Spleen (tissue), 11 donors: ENCODE data around the gene LENEP. TPM values are rescaled to one million over a fixed set of nuclear protein-coding genes. Genes with fewer than 3 reads are reported as not detected.

Experiments used
- DNase-seq: peaks from one replicate; pipeline ENCODE4 v3.0.0-alpha.2; 2020
- H3K27ac ChIP-seq, 8 donors: fragments of 200-600 bp; sonication (generic) in 7 of 8; 1 replicate in 4 of 8; 2 replicates in 4 of 8; pipeline versions ENCODE4 v1.5.0 to v1.8.0; 2016 to 2021; ENCODE audit warnings: inconsistent platforms in 4 of 8, mild to moderate bottlenecking in 4 of 8, moderate library complexity in 1 of 8
- H3K27me3 ChIP-seq, 7 donors: fragments of 200-600 bp; sonication (generic) in 6 of 7; replicated peaks in 1 of 7; 1 replicate in 4 of 7; 2 replicates in 3 of 7; pipeline versions ENCODE4 v1.5.0 to v1.8.0; 2016 to 2021; ENCODE audit warnings: inconsistent platforms in 3 of 7, mild to moderate bottlenecking in 1 of 7
- H3K36me3 ChIP-seq, 6 donors: fragments of 200-600 bp; sonication (generic) in 5 of 6; 1 replicate in 4 of 6; 2 replicates in 2 of 6; pipeline versions ENCODE4 v1.5.0 to v1.8.0; 2016 to 2021; ENCODE audit warnings: inconsistent platforms in 2 of 6
- H3K4me1 ChIP-seq, 6 donors: fragments of 200-600 bp; sonication (generic) in 5 of 6; 1 replicate in 3 of 6; 2 replicates in 3 of 6; pipeline versions ENCODE4 v1.5.0 to v1.8.0; 2016 to 2021; ENCODE audit warnings: inconsistent platforms in 3 of 6
- H3K4me3 ChIP-seq, 8 donors: fragments of 200-600 bp; sonication (generic) in 7 of 8; 1 replicate in 4 of 8; 2 replicates in 4 of 8; pipeline versions ENCODE4 v1.5.0 to v1.8.0; 2016 to 2021; ENCODE audit warnings: inconsistent platforms in 4 of 8, mild to moderate bottlenecking in 4 of 8, moderate library complexity in 2 of 8
- H3K9me3 ChIP-seq, 8 donors: fragments of 200-600 bp; sonication (generic) in 7 of 8; 1 replicate in 4 of 8; 2 replicates in 4 of 8; pipeline versions ENCODE4 v1.5.0 to v1.8.0; 2016 to 2021; ENCODE audit warnings: inconsistent platforms in 4 of 8
- CTCF ChIP-seq, 11 experiments: fragments of 200-600 bp in 7 of 11; fragments of 450-650 bp in 4 of 11; sonication (generic) in 4 of 11; IDR thresholded peaks in 8 of 11; conservative IDR thresholded peaks in 3 of 11; 1 replicate in 7 of 11; 2 replicates in 4 of 11; pipeline versions ENCODE4 v1.4.0 to v1.8.0; 2016 to 2021; ENCODE audit warnings: antibody characterized with exemption in 11 of 11, inconsistent platforms in 4 of 11, mild to moderate bottlenecking in 1 of 11
- POLR2A ChIP-seq, 3 donors: fragments of 450-650 bp; IDR thresholded peaks; one replicate each; pipeline ENCODE4 v1.5.1; 2017; ENCODE audit warnings: antibody characterized with exemption in 3 of 3, mild to moderate bottlenecking in 1 of 3
- POLR2AphosphoS5 ChIP-seq, 3 donors: sonication (generic); formaldehyde crosslinking; IDR thresholded peaks; one replicate each; pipeline ENCODE4 v1.5.1; 2017; ENCODE audit warnings: antibody characterized with exemption in 3 of 3
- WGBS, 5 donors: extraction: QIAGEN DNeasy Blood & Tissue Kit in 3 of 5; methylation state at CpG; one replicate each; pipeline versions ENCODE4 v1.1.5 to v1.1.7; 2013 to 2018; 5-methylcytosine and 5-hydroxymethylcytosine counted together
- intact Hi-C: fragments of 100-400 bp; cut with DNase I; formaldehyde crosslinking; loops from one replicate; pipeline ENCODE4 v1.15.0; 2023; ENCODE audit warnings: low total_unique reads
- polyA plus RNA-seq, 3 donors: library from polyadenylated mRNA; stranded (reverse); fragments of 200-250 nt; gene quantifications; one replicate each; pipeline ENCODE4 v1.2.1, GENCODE V29; 2013
- total RNA-seq, 7 donors: library from RNA; depleted of rRNA in 3 of 7; stranded (reverse); fragments of >200 nt in 3 of 7; fragmentation: NEBNext Ultra II Directional in 4 of 7; extraction: Animal tissue kit (Norgen Biotek cat#: 25700) in 4 of 7; gene quantifications; one replicate each; pipeline versions ENCODE4 v1.1.0 to v1.2.1, GENCODE V29; 2016 to 2021
- donor health status: healthy with polysubstance abuse.
- donor health status: DM: no; HTN: no; CAD: no; lungs with moderate emphysema.
- donor health status: DM: no; HTN: no; CAD: no.
- donor health status: Bipolar disorder and iron deficiency.
- donor health status: healthy.
- donor health status: DM: no; HTN: no; CAD: no.
- donor health status: DM: yes; HTN: yes; CAD: no.

The LENEP gene
- total and polyA plus RNA-seq, 10 donors, result 0.60 TPM; not detected in 9

DNA sequence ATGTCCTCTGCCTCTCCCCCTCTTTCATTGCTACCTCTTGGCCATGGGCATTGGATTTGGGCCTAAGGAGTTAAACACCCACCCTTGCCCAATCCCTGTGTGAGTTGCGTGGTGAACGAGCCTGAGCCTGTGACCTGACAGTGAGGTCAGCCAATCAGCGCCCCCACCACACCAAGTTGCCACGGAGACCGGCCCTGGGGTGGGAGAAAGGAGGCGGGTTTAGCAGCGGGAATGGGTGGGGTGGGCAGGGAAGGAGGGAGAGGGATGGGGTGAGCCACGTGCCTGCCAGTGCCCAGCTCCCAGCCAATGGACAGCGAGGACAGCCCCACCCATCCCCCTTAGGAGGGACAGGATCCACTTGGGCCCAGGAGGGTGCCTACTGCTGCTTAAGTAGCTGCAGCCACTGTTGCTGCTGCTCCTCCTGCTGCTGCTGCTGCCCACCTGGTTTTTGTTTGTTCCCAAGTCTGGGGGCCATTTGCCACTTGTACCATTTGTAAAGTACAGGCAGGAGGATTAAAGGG is 18.7 kb downstream of the LENEP start:
- 31 to 59% (median 46%) methylated on average over 5 to 9 of the region's 9 CpGs for WGBS, 5 donors
- peak overlapping the region in 7 of 8 donors; percentile 60 to 99 (median 95) for H3K27ac ChIP-seq
- intact Hi-C loops, result no loop called here
- peak; percentile 81 for DNase-seq
- H3K4me3 ChIP-seq, result peak overlapping the region in 1 of 8 donors; percentile 76
- peaks cover 0 to 45% (median 19%) of the 10 kb centered on the region in 6 donors for H3K36me3 ChIP-seq
- peaks cover 37 to 100% (median 100%) of the 10 kb centered on the region in 6 donors for H3K4me1 ChIP-seq
- no peaks in the 10 kb centered on the region for H3K9me3 ChIP-seq
- no peaks in the 10 kb centered on the region for H3K27me3 ChIP-seq
- no peak for TF ChIP-seq CTCF (IDR thresholded peaks at IDR 0.05 in 8 of 11, conservative IDR thresholded peaks at IDR 0.05 in 3 of 11)
- TF ChIP-seq POLR2A (IDR thresholded peaks at IDR 0.05), result no peak
- TF ChIP-seq POLR2AphosphoS5 (IDR thresholded peaks at IDR 0.05), result peak in 1 of 3 donors; percentile 29

- peaks cover 0 to 45% (median 19%) of the 10 kb centered on the region in 6 donors for H3K36me3 ChIP-seq
- H3K9me3 ChIP-seq, result no peaks in the 10 kb centered on the region
- H3K4me1 ChIP-seq, result peaks cover 43 to 100% (median 100%) of the 10 kb centered on the region in 6 donors
- H3K4me3 ChIP-seq, result peak overlapping the region in 1 of 8 donors; percentile 76
- DNase-seq, result peak; percentile 69
- no peaks in the 10 kb centered on the region for H3K27me3 ChIP-seq
- intact Hi-C loops, result no loop called here
- 52 to 88% (median 65%) methylated on average over 2 to 3 of the region's 3 CpGs for whole genome bisulfite sequencing, 5 donors
- peak overlapping the region in 7 of 8 donors; percentile 60 to 99 (median 95) for H3K27ac ChIP-seq
- TF ChIP-seq POLR2A (IDR thresholded peaks at IDR 0.05) (no peak), POLR2AphosphoS5 (IDR thresholded peaks at IDR 0.05) (no peak), CTCF (IDR thresholded peaks at IDR 0.05 in 8 of 11, conservative IDR thresholded peaks at IDR 0.05 in 3 of 11) (no peak)
Measured at GRCh38 chr1:155012776-155013602, 19.6 kb downstream of the LENEP start.

- H3K36me3 ChIP-seq, result peaks cover 0 to 45% (median 19%) of the 10 kb centered on the region in 6 donors
- H3K4me1 ChIP-seq, result peaks cover 47 to 100% (median 100%) of the 10 kb centered on the region in 6 donors
- peak overlapping the region in 7 of 8 donors; percentile 60 to 99 (median 95) for H3K27ac ChIP-seq
Measured at GRCh38 chr1:155013632-155014031, 20.2 kb downstream of the LENEP start.

More at GRCh38 chr1:155013632-155014031, 20.2 kb downstream of the LENEP start:
- TF ChIP-seq POLR2A (IDR thresholded peaks at IDR 0.05) (no peak), CTCF (IDR thresholded peaks at IDR 0.05 in 8 of 11, conservative IDR thresholded peaks at IDR 0.05 in 3 of 11) (no peak), POLR2AphosphoS5 (IDR thresholded peaks at IDR 0.05) (peak in 1 of 3 donors; percentile 45)
- WGBS, 5 donors, result 14 to 21% (median 19%) methylated on average over 4 to 8 of the region's 8 CpGs
- DNase-seq, result no peak
- Histone ChIP-seq H3K4me3 (peak overlapping the region in 1 of 8 donors; percentile 30), H3K9me3 (no peaks in the 10 kb centered on the region), H3K27me3 (no peaks in the 10 kb centered on the region)
- intact Hi-C loops, result no loop called here
